Cardiac muscle cell (in vitro differentiated cells and primary cell): ENCODE measurements around the gene ECHDC3. TPM values are rescaled to one million over a fixed set of nuclear protein-coding genes. Genes with fewer than 3 reads are reported as not detected.

ENCODE experiments used
- DNase-seq, 2 donors: peaks; one replicate each; pipeline versions ENCODE4 v3.0.0 to v3.0.0-alpha.2; 2010 to 2017; ENCODE audit warnings: low read depth in 1 of 2, low spot score in 1 of 2
- H3K27ac ChIP-seq: fragments of 200-600 bp; sonication (generic); 2 replicates; pipeline ENCODE4 v1.5.1; 2016
- H3K27me3 ChIP-seq: fragments of 200-600 bp; sonication (generic); 2 replicates; pipeline ENCODE4 v1.6.0; 2016; ENCODE audit warnings: control low read depth
- H3K36me3 ChIP-seq: fragments of 200-600 bp; sonication (generic); 2 replicates; pipeline ENCODE4 v1.5.1; 2016; ENCODE audit warnings: control low read depth
- H3K4me1 ChIP-seq: fragments of 200-600 bp; sonication (generic); 2 replicates; pipeline ENCODE4 v1.8.1; 2017; ENCODE audit warnings: low read depth, mild to moderate bottlenecking, mixed run types
- H3K4me3 ChIP-seq: fragments of 200-600 bp; sonication (generic); 2 replicates; pipeline ENCODE4 v1.5.1; 2016; ENCODE audit warnings: mild to moderate bottlenecking
- H3K9me3 ChIP-seq: fragments of 200-600 bp; sonication (generic); 2 replicates; pipeline ENCODE4 v1.5.1; 2017; ENCODE audit warnings: low read depth, mild to moderate bottlenecking, control low read depth
- polyA plus RNA-seq: library from polyadenylated mRNA; unstranded; fragments of >200 nt; fragmentation: Nextera tagmentation; extraction: Ambion mirVana; gene quantifications from 2 replicates; pipeline ENCODE4 v1.2.1, GENCODE V29; 2016
- total RNA-seq: library from RNA; depleted of rRNA; stranded (reverse); fragments of >200 nt; gene quantifications from 2 replicates; pipeline ENCODE4 v1.2.3, GENCODE V29; 2016
- TF ChIP-seq, protein P1 (sequence below): IDR thresholded peaks from 2 replicates; pipeline ENCODE4 v1.5.1; 2012; ENCODE audit warnings: low read depth, mild to moderate bottlenecking, low read length

ECHDC3 gene
- total and polyA plus RNA-seq, 2 experiments from 2014 or later = 8.4 to 32.0 TPM

DNA sequence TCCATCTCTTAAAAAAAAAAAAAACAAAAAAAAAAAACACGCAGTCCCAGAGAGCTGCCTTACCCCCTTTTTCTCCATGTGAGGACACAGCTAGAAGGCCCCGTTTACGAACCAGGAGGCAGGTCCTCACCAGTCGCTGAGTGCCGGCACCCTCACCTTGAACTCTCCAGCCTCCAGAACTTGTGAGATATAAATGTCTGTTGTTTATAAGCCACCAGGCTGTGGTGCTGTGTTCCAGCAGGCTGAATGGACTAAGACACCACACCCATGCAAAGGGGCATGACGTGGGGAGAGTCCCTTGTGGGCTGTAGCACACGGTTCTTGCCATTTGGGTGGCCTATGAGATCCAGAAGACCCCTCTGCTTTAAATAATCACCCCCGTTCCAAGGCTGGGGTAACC, 17.2 kb downstream of the ECHDC3 start:
- Histone ChIP-seq H3K4me1 (peaks cover 15% of the 10 kb centered on the region), H3K27me3 (no peaks in the 10 kb centered on the region), H3K9me3 (no peaks in the 10 kb centered on the region), H3K36me3 (no peaks in the 10 kb centered on the region), H3K4me3 (no peak overlapping the region), H3K27ac (no peak overlapping the region)
- DNase-seq = no peak
- TF ChIP-seq, protein P1, sequence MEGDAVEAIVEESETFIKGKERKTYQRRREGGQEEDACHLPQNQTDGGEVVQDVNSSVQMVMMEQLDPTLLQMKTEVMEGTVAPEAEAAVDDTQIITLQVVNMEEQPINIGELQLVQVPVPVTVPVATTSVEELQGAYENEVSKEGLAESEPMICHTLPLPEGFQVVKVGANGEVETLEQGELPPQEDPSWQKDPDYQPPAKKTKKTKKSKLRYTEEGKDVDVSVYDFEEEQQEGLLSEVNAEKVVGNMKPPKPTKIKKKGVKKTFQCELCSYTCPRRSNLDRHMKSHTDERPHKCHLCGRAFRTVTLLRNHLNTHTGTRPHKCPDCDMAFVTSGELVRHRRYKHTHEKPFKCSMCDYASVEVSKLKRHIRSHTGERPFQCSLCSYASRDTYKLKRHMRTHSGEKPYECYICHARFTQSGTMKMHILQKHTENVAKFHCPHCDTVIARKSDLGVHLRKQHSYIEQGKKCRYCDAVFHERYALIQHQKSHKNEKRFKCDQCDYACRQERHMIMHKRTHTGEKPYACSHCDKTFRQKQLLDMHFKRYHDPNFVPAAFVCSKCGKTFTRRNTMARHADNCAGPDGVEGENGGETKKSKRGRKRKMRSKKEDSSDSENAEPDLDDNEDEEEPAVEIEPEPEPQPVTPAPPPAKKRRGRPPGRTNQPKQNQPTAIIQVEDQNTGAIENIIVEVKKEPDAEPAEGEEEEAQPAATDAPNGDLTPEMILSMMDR = no peak

DNA sequence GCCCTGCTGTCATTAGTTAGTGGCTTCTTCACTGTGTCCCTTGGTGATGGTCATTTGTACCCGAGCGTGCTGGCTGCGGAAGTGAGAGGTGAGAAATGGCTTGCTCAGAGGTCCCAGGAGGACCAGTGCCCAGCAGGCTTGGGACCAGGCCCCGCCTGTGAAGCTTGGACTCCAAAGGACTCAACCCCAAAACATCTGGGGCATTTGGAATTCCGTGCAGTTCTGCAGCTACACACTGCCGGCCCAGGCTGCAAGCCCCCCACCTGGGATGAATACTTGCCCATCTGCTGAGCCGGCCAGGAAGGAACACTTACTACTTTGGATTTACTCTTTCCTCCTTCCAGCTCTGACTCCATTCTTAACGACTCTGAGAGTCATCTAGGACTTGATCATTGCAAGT, 18.0 kb downstream of the ECHDC3 start:
- DNase-seq = no peak
- H3K4me1 ChIP-seq = peaks cover 19% of the 10 kb centered on the region
- no peak overlapping the region for H3K27ac ChIP-seq
- no peaks in the 10 kb centered on the region for H3K27me3 ChIP-seq
- TF ChIP-seq, protein P1 = no peak
- no peak overlapping the region for H3K4me3 ChIP-seq
- H3K9me3 ChIP-seq = no peaks in the 10 kb centered on the region
- no peaks in the 10 kb centered on the region for H3K36me3 ChIP-seq

DNA sequence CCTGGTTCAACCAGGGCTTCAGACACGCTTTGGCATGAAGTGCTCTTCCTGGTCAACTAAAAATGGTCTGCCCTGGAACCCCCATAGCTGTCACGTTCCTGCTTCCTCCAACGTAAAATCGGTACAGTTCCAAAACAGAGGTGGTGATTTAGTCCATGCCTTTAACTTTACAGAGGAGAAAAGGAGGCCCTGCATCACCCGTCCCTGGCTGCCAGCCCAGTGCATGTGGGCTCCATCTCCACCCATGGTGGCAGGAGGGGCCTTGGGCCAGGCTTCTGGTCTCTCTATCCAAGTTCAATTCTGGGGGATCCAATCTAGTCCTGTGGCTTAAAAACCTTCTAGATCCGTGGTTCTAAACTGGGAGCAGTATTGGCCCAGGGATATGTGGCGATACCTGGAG, 18.7 kb downstream of the ECHDC3 start:
- Histone ChIP-seq H3K9me3 (no peaks in the 10 kb centered on the region), H3K4me3 (no peak overlapping the region), H3K4me1 (peaks cover 20% of the 10 kb centered on the region), H3K36me3 (no peaks in the 10 kb centered on the region), H3K27ac (no peak overlapping the region), H3K27me3 (no peaks in the 10 kb centered on the region)
- DNase-seq = no peak
- TF ChIP-seq, protein P1 = no peak

DNA sequence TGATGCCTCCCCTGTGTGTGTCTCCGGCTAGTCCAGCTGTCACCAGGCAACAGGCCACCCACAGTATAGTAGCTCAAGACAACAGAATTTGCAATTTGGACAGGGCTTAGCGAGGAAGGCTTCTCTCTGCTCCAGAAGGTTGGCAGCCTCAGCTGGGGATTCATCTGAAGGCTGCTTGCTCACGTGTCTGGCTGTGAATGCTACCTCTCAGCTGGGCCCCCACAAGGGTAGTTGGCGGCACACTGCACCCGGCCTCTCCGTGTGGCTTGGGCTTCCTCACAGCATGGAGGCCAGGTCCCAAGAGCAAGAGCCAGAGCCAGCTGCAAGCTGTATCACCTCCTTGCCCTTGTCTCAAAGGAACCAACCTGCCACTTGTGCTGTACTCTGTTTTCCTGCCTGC, 19.2 kb downstream of the ECHDC3 start:
- H3K9me3 ChIP-seq = no peaks in the 10 kb centered on the region
- H3K4me1 ChIP-seq = peaks cover 20% of the 10 kb centered on the region
- DNase-seq = no peak
- no peaks in the 10 kb centered on the region for H3K36me3 ChIP-seq
- H3K4me3 ChIP-seq = no peak overlapping the region
- H3K27ac ChIP-seq = no peak overlapping the region
- H3K27me3 ChIP-seq = no peaks in the 10 kb centered on the region
- TF ChIP-seq, protein P1 = no peak

DNA sequence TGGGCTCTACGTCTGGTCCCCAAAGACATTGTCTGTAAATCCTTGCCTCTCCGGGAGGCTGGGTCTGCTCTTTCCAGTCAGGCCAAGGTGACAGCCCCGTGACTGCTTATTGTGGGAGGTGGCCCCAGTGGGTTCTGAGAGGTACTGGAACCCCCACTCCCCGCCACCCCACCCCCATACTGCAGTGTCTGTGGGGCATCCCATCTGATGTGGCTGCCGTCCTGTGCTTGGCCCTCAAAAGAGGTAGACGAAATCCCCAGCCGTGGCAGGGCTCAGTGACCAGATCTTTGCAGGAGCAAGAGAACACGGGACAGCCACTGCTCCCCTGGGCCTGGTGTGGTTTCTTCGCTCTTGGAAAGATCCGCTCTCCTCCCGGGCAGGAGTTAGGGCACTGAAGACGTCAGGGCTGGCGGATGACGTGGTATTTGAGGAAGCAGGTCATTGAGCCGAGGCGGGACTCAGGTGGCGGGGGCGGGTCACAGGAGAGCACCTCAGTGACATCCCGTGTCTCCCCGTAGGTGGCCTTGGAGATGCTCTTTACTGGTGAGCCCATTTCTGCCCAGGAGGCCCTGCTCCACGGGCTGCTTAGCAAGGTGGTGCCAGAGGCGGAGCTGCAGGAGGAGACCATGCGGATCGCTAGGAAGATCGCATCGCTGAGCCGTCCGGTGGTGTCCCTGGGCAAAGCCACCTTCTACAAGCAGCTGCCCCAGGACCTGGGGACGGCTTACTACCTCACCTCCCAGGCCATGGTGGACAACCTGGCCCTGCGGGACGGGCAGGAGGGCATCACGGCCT, 20.7 kb downstream of the ECHDC3 start:
- Histone ChIP-seq H3K4me3 (no peak overlapping the region), H3K4me1 (peaks cover 9% of the 10 kb centered on the region), H3K27ac (no peak overlapping the region), H3K27me3 (no peaks in the 10 kb centered on the region), H3K36me3 (no peaks in the 10 kb centered on the region), H3K9me3 (no peaks in the 10 kb centered on the region)
- DNase-seq = no peak
- TF ChIP-seq, protein P1 = no peak
